ENCODE data around the gene CTNNBL1.

Gene CTNNBL1

GRCh38 chr20:37796121-37796520 is 102.3 kb downstream of the CTNNBL1 start:
- no peak overlapping the region for H3K4me3 Mint-ChIP-seq

GRCh38 chr20:37796733-37797132 is 102.9 kb downstream of the CTNNBL1 start:
- Mint-ChIP-seq H3K4me1 (no peaks in the 10 kb centered on the region), H3K4me3 (no peak overlapping the region), H3K27me3 (no peaks in the 10 kb centered on the region), H3K27ac (no peak overlapping the region), H3K9me3 (peaks cover 0 to 4% of the 10 kb centered on the region in 2 donors)
- DNase-seq (no peak), ATAC-seq (no peak)

More at GRCh38 chr20:37796121-37796520, 102.3 kb downstream of the CTNNBL1 start:
- Mint-ChIP-seq H3K9me3 (peaks cover 0 to 4% of the 10 kb centered on the region in 2 donors), H3K27me3 (no peaks in the 10 kb centered on the region), H3K27ac (no peak overlapping the region), H3K4me1 (no peaks in the 10 kb centered on the region)
- no peak for DNase-seq
- no peak for ATAC-seq

- Mint-ChIP-seq H3K27ac (peak overlapping the region in 1 of 2 donors; percentile 87), H3K4me1 (no peaks in the 10 kb centered on the region), H3K4me3 (no peak overlapping the region), H3K27me3 (no peaks in the 10 kb centered on the region), H3K9me3 (no peaks in the 10 kb centered on the region)
- DNase-seq = no peak
- no peak for ATAC-seq
These were observed 103.9 kb downstream of the CTNNBL1 start for GRCh38 chr20:37797669-37798175.

- no peaks in the 10 kb centered on the region for H3K9me3 Mint-ChIP-seq
- ATAC-seq (no peak), DNase-seq (no peak)
- no peaks in the 10 kb centered on the region for H3K27me3 Mint-ChIP-seq
- no peaks in the 10 kb centered on the region for H3K4me1 Mint-ChIP-seq
- H3K4me3 Mint-ChIP-seq = no peak overlapping the region
- no peak overlapping the region for H3K27ac Mint-ChIP-seq
These were observed 104.5 kb downstream of the CTNNBL1 start for GRCh38 chr20:37798312-37798711.

GRCh38 chr20:37800618-37801017 is 106.8 kb downstream of the CTNNBL1 start:
- Mint-ChIP-seq H3K27ac (no peak overlapping the region), H3K27me3 (no peaks in the 10 kb centered on the region), H3K9me3 (no peaks in the 10 kb centered on the region), H3K4me3 (no peak overlapping the region), H3K4me1 (no peaks in the 10 kb centered on the region)
- DNase-seq = no peak
- ATAC-seq = no peak

- ATAC-seq = no peak
- Mint-ChIP-seq H3K4me1 (no peaks in the 10 kb centered on the region), H3K27me3 (no peaks in the 10 kb centered on the region), H3K27ac (no peak overlapping the region), H3K4me3 (no peak overlapping the region), H3K9me3 (no peaks in the 10 kb centered on the region)
- no peak for DNase-seq
These were observed 108.1 kb downstream of the CTNNBL1 start for GRCh38 chr20:37801921-37802320.

- H3K27me3 Mint-ChIP-seq = no peaks in the 10 kb centered on the region
- no peaks in the 10 kb centered on the region for H3K4me1 Mint-ChIP-seq
- H3K27ac Mint-ChIP-seq = no peak overlapping the region
- DNase-seq (no peak), ATAC-seq (no peak)
- no peak overlapping the region for H3K4me3 Mint-ChIP-seq
- no peaks in the 10 kb centered on the region for H3K9me3 Mint-ChIP-seq
These were observed 109.8 kb downstream of the CTNNBL1 start for GRCh38 chr20:37803438-37804307.

GRCh38 chr20:37804584-37805566 is 111.0 kb downstream of the CTNNBL1 start:
- no peaks in the 10 kb centered on the region for H3K27me3 Mint-ChIP-seq
- H3K4me3 Mint-ChIP-seq = no peak overlapping the region
- no peaks in the 10 kb centered on the region for H3K9me3 Mint-ChIP-seq
- no peaks in the 10 kb centered on the region for H3K4me1 Mint-ChIP-seq
- DNase-seq (no peak), ATAC-seq (no peak)
- peak overlapping the region in 1 of 2 donors; percentile 20 for H3K27ac Mint-ChIP-seq

- Mint-ChIP-seq H3K27me3 (no peaks in the 10 kb centered on the region), H3K9me3 (no peaks in the 10 kb centered on the region), H3K27ac (no peak overlapping the region), H3K4me3 (no peak overlapping the region), H3K4me1 (no peaks in the 10 kb centered on the region)
- ATAC-seq (no peak), DNase-seq (no peak)
These were observed 113.8 kb downstream of the CTNNBL1 start for GRCh38 chr20:37807471-37808232.

- no peak overlapping the region for H3K4me3 Mint-ChIP-seq
- H3K27ac Mint-ChIP-seq = peak overlapping the region in 1 of 2 donors; percentile 0
- H3K4me1 Mint-ChIP-seq = no peaks in the 10 kb centered on the region
- ATAC-seq (no peak), DNase-seq (no peak)
- H3K9me3 Mint-ChIP-seq = no peaks in the 10 kb centered on the region
- H3K27me3 Mint-ChIP-seq = no peaks in the 10 kb centered on the region
These were observed 114.6 kb downstream of the CTNNBL1 start for GRCh38 chr20:37808233-37809070.

- Mint-ChIP-seq H3K27me3 (no peaks in the 10 kb centered on the region), H3K9me3 (no peaks in the 10 kb centered on the region), H3K27ac (peak overlapping the region in 1 of 2 donors; percentile 85), H3K4me3 (no peak overlapping the region), H3K4me1 (no peaks in the 10 kb centered on the region)
- DNase-seq = no peak
- ATAC-seq = no peak
These were observed 116.2 kb downstream of the CTNNBL1 start for GRCh38 chr20:37810027-37810426.

GRCh38 chr20:37816003-37816402 is 122.2 kb downstream of the CTNNBL1 start:
- DNase-seq (no peak), ATAC-seq (no peak)
- Mint-ChIP-seq H3K27me3 (no peaks in the 10 kb centered on the region), H3K9me3 (no peaks in the 10 kb centered on the region), H3K4me3 (no peak overlapping the region), H3K4me1 (no peaks in the 10 kb centered on the region), H3K27ac (no peak overlapping the region)

- Mint-ChIP-seq H3K9me3 (no peaks in the 10 kb centered on the region), H3K27me3 (no peaks in the 10 kb centered on the region), H3K27ac (no peak overlapping the region), H3K4me1 (no peaks in the 10 kb centered on the region), H3K4me3 (no peak overlapping the region)
- DNase-seq (no peak), ATAC-seq (no peak)
These were observed 122.9 kb downstream of the CTNNBL1 start for GRCh38 chr20:37816726-37817125.

GRCh38 chr20:37821696-37822095 is 127.9 kb downstream of the CTNNBL1 start:
- H3K9me3 Mint-ChIP-seq = no peaks in the 10 kb centered on the region
- no peak overlapping the region for H3K27ac Mint-ChIP-seq
- H3K4me3 Mint-ChIP-seq = no peak overlapping the region
- H3K27me3 Mint-ChIP-seq = no peaks in the 10 kb centered on the region
- DNase-seq (no peak), ATAC-seq (no peak)
- peaks cover 10% of the 10 kb centered on the region for H3K4me1 Mint-ChIP-seq
